UCSD-AML1 (cell line): ENCODE measurements around the gene FAM174C.

Experiments
- DNase-seq: peaks from one replicate; lab custom pipeline; 2025; ENCODE audit not compliant: unreplicated experiment; lab: John Stamatoyannopoulos, UW

FAM174C gene

GRCh38 chr19:1260749-1261537 lies 14.4 kb upstream of the FAM174C start:
- peak; percentile 97 for DNase-seq

- peak; percentile 54 for DNase-seq
These were observed 13.9 kb upstream of the FAM174C start for GRCh38 chr19:1261538-1261797.

- DNase-seq = no peak
These were observed 13.3 kb upstream of the FAM174C start for GRCh38 chr19:1261798-1262622.

DNA sequence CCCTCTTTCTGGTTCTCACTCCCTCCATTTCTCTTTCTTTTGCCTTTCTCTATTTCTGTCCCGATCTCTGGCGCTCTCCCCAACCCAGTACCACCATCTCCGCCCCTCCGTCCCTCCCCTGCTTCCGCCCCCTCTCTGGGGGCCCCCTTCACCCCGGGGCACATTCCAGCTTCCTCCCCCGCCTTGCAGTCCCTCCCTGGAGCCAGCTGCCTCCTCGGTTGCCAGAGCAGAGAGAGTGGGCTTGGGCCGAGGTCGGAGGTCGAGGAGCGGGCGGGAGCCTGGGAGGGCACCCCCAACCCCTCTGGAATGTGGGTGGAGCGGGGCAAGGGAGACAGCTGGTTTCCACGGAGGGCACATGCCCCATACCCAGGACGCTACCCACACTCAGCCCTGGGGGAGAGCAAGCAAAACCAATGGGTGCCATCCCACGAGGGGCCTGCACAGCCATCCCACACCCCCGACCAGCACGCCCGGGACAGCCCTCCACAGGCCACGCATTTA lies 12.7 kb upstream of the FAM174C start:
- DNase-seq = no peak

- no peak for DNase-seq
These were observed 12.1 kb upstream of the FAM174C start for GRCh38 chr19:1263188-1263587.

GRCh38 chr19:1264801-1265614 lies 10.3 kb upstream of the FAM174C start:
- DNase-seq = no peak

DNA sequence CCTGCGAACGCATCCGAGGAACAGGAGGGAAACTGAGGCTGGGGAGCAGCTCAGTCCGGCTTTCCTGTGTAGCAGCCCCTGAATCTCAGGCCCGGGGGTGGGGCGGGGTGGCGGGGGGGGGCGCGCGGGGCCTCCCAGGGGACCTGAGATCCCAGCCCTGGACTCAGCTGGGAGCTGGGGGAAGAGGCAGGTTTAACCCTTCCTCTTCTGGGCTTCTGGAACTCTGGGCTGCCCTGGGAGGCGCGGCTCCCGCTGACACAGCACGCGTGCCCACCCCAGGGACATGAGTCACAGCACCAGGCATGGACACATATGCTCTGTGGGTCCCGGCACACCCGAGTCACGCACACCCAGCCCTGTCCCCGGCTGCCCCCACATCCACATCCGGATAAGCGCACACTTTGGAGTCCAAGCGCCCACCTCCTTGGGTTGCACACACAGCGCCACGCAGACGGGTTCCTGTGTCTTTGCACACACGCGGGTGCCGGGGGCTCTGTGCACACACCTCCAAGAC lies 9.7 kb upstream of the FAM174C start:
- DNase-seq = peak; percentile 58

GRCh38 chr19:1266129-1266915 lies 9.0 kb upstream of the FAM174C start:
- peak; percentile 89 for DNase-seq

DNA sequence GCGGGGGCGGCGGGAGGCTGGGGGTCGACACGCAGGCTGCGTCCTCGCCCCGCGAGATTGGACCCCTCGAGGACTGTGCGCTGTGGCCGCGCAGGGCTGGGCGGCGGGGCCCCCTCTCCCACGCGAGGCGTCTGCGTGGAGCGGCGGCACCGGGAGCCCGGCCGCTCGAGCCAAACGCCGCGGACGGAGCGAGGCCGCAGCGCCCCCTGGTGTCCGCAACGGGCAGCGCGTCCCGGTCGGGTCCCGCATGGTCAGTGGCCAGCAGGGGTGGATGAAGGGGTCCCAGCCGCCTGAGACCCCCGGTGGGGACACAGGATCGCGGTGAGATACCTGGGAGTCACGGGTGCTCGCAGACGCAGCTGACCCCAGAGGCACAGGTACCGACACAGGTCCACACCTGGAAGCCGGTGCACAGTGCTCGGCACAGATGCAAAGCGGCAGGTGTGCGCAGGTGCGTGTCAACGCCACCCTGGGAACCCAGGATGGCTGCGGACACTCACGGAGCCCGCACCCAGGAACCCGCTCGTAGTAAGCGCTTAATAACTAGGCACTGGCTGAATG lies 8.3 kb upstream of the FAM174C start:
- DNase-seq = peak; percentile 77

DNA sequence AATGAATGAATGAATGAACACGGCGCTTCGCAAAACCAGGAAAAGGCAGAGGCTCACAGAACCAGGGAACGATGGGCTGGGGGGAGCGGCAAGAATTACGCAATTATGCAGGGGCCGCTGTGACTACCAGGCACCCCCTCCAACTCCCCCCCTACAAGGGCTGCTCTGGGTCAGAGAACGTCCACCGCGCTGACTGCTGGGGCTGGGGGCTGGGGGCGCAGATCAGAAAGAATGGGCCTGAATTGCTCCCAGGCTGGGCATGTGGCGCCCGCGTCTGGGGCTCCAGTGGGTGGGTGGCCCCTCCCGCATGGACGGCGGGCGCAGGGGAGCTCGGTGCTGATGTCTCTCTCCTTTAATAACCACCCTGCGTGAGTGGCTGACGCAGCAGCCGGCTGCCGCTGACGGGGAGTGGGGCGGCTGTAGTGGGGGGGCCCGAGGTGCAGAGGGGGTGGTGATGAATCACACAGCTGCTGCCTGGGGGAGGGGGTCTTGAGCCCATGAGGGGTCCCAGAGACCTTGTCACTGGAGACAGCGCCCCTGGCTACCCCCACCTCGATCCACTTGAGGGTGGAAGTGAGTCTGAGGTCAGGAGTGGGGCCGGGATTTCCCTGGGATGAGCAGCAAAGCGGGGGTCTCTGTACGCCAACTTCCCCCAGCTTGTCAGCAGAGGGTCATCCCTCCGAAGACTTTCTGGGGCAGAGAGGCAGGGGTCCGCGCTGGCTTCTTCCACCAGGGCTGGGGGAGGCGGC lies 7.7 kb upstream of the FAM174C start:
- DNase-seq = no peak

DNA sequence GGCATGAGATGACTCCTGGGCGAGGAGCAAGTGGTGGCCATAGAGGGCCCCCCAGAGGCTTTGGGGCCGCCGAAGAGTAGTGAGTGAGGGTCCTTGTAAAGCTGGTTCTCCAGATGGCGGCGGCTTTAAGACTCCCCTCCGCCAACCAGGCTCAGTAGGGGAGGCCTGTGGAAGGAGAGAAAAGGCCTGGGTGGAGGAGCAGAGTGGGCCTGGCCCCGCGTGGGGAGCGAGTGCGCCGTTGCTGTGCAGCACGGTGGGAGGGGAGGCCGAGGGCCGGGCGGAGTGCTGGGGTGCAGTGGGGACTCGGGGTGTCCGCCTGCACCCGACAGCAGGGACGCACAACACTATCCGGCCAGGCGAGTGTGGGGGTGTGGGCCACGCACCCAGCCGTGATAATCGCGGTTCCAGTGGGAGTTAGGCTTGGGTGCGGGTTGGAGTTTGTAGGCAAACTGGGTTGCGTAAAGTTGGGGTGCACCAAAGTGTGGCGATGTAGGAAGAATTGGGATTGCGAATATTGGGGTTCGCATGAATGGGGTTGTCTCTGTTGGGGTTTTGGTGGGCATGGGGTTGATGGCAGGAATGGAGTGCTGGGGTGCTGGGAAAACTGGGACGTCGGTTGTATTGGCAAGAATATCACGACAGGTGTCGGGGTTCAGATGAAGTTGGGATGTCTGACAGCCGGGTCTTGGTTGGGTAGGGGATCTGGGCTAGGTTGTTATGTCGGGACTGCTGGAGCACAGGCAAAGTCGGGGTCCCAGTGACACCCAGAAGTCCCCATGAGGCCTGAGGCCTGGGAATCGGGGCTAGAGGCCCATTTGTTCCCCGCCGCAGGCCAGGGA lies 6.9 kb upstream of the FAM174C start:
- no peak for DNase-seq

GRCh38 chr19:1269065-1269477 lies 6.3 kb upstream of the FAM174C start, which contains the start of gene CIRBP:
CIRBP (plus strand) TSS chr19:1269332; CDS start chr19:1270934, 1,602 bp downstream.
- peak; percentile 99 for DNase-seq

- peak; percentile 85 for DNase-seq
These were observed 5.7 kb upstream of the FAM174C start for GRCh38 chr19:1269478-1270212.

DNA sequence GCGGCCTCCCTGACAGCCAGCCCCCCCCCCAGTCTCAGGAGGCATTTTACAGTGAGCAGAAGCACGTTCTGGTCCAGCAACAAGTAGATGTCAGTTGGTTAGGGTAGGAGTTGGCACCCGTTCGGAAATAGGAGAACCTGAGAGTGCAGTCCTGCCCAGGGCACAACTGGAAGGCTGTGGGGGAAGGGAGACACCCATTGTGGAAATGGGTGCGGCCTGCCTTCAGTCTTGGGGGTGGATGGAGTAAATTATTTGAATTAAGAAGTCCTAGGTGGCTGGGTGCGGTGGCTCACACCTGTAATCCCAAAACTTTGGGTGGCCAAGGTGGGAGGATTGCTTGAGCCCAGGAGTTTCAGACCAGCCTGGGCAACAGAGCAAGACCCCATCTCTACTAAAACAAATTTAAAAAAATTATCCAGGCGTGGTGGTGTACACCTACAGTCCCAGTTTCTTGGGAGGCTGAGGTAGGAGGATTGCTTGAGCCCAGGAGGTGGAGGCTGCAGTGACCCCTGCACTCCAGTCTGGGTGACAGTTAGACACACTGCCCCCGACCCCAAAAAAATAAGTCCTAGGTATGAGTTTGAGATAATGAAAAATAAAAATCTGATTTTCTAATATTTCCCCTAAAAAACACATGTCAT lies 5.0 kb upstream of the FAM174C start:
- no peak for DNase-seq

DNA sequence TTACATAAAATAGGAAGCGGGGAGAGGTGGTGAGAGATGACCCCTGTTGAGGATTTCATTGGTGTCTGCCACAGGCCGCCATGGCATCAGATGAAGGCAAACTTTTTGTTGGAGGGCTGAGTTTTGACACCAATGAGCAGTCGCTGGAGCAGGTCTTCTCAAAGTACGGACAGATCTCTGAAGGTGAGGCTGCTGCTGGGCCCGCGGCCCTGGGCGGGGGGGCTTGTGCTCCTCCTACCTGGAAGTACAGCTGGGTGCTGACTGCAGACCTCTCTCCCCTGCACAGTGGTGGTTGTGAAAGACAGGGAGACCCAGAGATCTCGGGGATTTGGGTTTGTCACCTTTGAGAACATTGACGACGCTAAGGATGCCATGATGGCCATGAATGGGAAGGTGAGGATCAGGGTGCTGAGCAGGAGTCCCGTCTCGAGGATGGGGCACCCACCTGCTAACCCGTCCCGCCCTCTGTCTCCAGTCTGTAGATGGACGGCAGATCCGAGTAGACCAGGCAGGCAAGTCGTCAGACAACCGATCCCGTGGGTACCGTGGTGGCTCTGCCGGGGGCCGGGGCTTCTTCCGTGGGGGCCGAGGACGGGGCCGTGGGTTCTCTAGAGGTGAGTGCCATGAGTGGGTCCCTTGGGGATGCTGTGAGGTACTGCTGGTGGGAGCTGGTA lies 4.3 kb upstream of the FAM174C start:
- DNase-seq = no peak

GRCh38 chr19:1271528-1272422 lies 3.6 kb upstream of the FAM174C start:
- no peak for DNase-seq
